GM11168 (cell line): ENCODE results near the gene KMT5C.

Experiments used
- in situ Hi-C: fragments of 300-500 bp; cut with MboI; formaldehyde crosslinking; loops from one replicate; pipeline ENCODE4 v1.12.0; 2022; ENCODE audit warnings: low sequenced_read_pairs; ENCODE audit not compliant: unreplicated experiment

The KMT5C gene

GRCh38 chr19:55362990-55363716 lies 23.5 kb downstream of the KMT5C start, which contains the start of gene GARIN5B:
GARIN5B (minus strand) TSS chr19:55363260; CDS start chr19:55363066, 194 bp downstream.
- in situ Hi-C loops = no loop called here

- in situ Hi-C loops = no loop called here
These were observed 25.6 kb downstream of the KMT5C start for GRCh38 chr19:55365245-55365644.

- in situ Hi-C loops = no loop called here
These were observed 26.3 kb downstream of the KMT5C start for GRCh38 chr19:55365964-55366363.

- in situ Hi-C loops = no loop called here
These were observed 27.1 kb downstream of the KMT5C start for GRCh38 chr19:55366790-55367189.

- in situ Hi-C loops = no loop called here
These were observed 28.4 kb downstream of the KMT5C start for GRCh38 chr19:55368106-55368505.

- in situ Hi-C loops = no loop called here
These were observed 29.3 kb downstream of the KMT5C start for GRCh38 chr19:55368701-55369563.

- in situ Hi-C loops = no loop called here
These were observed 30.1 kb downstream of the KMT5C start for GRCh38 chr19:55369653-55370304.

GRCh38 chr19:55370305-55370988 lies 30.8 kb downstream of the KMT5C start, which contains the start of gene IL11:
IL11 (minus strand) TSS chr19:55370463; CDS start chr19:55370310, 153 bp downstream.
- in situ Hi-C loops = no loop called here

GRCh38 chr19:55372316-55373081 lies 32.8 kb downstream of the KMT5C start:
- in situ Hi-C loops = no loop called here

GRCh38 chr19:55373306-55373992 lies 33.8 kb downstream of the KMT5C start:
- in situ Hi-C loops = no loop called here

GRCh38 chr19:55373993-55374757 lies 34.5 kb downstream of the KMT5C start:
- in situ Hi-C loops = no loop called here

GRCh38 chr19:55376241-55376933 lies 36.7 kb downstream of the KMT5C start, which contains the start of gene TMEM190:
TMEM190 (plus strand) TSS chr19:55376826; CDS start chr19:55376854, 28 bp downstream.
- in situ Hi-C loops = loop anchor here (5.0 kb wide), 1 partner anchor 34 kb away; no protein-coding TSS in a partner anchor

GRCh38 chr19:55377356-55378131 lies 37.9 kb downstream of the KMT5C start:
- in situ Hi-C loops = loop anchor here (5.0 kb wide), 1 partner anchor 35 kb away; no protein-coding TSS in a partner anchor

- in situ Hi-C loops = loop anchor here (5.0 kb wide), 1 partner anchor 37 kb away; no protein-coding TSS in a partner anchor
These were observed 39.5 kb downstream of the KMT5C start for GRCh38 chr19:55379174-55379573.

- in situ Hi-C loops = no loop called here
These were observed 42.3 kb downstream of the KMT5C start for GRCh38 chr19:55382013-55382412.

GRCh38 chr19:55382522-55383054 lies 42.9 kb downstream of the KMT5C start:
- in situ Hi-C loops = no loop called here
